AG10803 (cell line): Measurements from ENCODE around the gene SIPA1L2.

ENCODE experiments used
- DNase-seq: peaks from one replicate; pipeline ENCODE4 v3.0.0; 2010; ENCODE audit warnings: low read depth
- H3K4me3 ChIP-seq: 2 replicates; pipeline ENCODE4 v1.5.1; 2011; ENCODE audit warnings: mild to moderate bottlenecking, low read length, control low read depth
- TF ChIP-seq, protein P1 (sequence below): conservative IDR thresholded peaks from 2 replicates; pipeline ENCODE4 v1.5.1; 2011; ENCODE audit warnings: mild to moderate bottlenecking, low read length, control low read depth, inconsistent platforms

Gene SIPA1L2

DNA sequence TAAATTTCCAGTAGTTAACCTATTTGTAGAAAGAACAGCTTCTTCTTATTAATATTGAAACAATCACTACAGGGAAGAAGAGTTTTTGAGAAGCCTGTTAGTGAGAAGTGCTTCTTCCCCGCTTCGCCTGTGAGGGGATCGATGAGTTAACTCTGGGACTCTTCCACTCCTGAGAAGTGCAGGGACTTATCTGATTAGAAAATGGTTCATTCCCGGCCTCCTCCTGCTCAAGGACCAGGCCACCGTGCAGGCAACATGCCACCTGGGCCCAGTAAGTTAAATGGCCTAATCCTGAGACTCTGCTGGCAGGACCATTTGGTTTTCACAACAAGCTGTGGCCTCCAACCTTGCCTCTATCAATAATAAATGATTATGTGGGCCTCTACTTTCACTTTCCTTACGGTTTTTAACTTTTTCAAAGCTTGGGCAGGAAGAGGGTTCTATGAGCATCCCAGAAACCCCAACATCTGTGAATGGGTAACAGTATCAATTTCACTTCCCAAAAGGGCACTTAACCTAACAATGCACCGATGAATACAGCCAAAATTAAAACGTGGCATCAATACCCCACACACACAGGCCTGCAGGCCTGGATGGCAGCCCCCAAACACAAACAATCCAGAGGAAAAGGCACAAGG is 33.1 kb downstream of the SIPA1L2 start:
- DNase-seq = no peak
- H3K4me3 ChIP-seq = no peak overlapping the region
- TF ChIP-seq, protein P1, sequence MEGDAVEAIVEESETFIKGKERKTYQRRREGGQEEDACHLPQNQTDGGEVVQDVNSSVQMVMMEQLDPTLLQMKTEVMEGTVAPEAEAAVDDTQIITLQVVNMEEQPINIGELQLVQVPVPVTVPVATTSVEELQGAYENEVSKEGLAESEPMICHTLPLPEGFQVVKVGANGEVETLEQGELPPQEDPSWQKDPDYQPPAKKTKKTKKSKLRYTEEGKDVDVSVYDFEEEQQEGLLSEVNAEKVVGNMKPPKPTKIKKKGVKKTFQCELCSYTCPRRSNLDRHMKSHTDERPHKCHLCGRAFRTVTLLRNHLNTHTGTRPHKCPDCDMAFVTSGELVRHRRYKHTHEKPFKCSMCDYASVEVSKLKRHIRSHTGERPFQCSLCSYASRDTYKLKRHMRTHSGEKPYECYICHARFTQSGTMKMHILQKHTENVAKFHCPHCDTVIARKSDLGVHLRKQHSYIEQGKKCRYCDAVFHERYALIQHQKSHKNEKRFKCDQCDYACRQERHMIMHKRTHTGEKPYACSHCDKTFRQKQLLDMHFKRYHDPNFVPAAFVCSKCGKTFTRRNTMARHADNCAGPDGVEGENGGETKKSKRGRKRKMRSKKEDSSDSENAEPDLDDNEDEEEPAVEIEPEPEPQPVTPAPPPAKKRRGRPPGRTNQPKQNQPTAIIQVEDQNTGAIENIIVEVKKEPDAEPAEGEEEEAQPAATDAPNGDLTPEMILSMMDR = no peak

DNA sequence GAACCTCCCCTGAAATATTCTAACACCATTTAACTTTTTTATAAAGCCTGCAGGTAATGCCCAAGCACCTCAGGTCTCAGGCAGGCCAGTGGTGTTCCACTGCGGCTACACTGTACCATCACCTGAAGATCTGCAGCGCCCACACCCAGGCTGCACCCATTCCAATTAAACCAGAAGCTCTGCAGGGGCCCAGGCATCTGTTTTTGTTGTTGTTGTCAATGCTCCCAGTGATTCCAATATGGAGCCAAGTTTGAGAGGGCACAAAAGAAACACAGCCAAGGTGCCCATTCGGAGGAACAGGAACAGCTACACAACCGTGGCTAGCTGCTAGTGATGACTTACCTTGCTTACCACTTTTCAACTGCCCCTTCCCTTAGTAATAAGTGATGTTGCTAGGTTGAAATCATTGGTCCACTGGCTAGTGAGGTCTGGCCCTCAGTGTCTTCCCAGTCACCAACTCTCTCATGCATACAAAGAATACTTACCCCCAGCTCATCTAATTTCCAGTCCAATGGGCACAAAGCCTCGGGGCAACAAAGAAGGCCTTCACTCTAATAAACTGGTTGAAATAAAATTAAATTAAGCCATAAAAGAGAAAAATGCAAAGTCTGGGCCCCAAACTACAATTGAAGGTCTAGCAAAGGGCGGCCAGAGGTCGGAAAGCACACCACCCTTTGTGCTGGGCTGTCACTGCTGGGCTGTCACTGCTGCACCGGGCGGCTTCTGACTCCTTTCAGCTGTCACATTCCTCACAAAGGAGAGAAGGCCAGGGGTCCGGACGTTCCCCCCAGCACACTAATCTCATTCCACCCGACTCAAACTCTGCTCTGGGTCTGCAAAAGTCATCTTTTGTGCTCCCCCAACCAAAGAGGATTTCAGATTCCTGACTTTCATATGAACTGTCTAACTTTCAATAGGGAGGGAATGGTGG is 34.9 kb downstream of the SIPA1L2 start:
- TF ChIP-seq, protein P1 = no peak
- H3K4me3 ChIP-seq = no peak overlapping the region
- no peak for DNase-seq

DNA sequence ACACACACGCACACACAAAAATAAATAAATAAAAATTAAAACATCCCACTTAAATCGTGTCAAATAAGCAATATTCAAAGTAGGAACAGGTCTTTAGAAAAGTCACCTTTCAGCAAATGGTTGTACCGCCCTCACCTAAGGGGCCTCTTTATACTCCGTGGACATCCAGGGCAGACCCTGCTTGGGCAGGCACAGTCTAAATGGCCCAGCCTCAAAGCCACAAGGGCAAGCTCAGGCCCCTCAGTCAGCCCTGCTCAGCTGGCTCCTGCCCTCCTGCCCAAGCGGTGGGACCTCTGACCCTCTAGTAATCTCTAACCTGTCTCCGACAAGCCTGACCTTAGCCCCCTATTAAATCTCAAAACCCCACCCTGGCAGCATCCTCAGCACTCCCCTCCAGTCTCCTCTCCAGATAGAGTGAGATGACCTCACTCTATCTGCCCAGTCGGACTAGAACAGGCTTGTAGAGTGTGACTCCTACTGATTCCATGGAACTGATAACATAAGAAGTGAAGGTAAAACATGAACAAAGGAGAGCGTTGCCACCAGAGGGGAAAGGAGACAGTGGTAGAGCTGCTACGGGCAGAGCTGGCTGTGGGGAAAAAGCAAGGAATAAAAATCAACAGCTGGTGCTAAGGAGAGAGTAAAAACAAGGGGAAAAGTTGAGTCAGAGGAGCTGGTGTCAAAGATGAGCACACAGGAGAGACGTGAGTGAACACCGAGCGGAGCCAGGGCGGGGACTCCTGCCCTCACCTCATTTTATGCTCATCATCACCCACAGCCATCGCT is 36.0 kb downstream of the SIPA1L2 start:
- no peak overlapping the region for H3K4me3 ChIP-seq
- no peak for DNase-seq
- TF ChIP-seq, protein P1 = no peak

DNA sequence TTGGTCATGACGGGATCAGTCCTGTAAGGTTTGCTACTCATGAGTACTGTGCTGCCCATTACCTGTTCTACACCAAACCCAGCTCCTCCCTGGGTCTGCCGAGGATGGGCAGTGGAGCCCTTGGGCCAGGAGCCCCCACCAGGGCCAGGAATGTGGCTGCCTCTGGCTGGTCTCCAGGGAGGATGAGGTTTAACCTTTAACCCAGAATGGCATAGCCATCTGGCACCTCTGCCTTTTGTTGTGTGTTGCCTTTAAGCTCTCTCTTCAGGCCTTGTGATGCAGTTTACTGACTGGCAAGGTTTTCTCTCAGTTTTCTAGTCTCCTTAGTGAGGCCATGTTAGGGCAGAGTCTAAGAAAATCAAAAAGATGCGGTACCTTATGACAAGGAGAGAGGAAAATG is 38.6 kb downstream of the SIPA1L2 start:
- H3K4me3 ChIP-seq = no peak overlapping the region
- no peak for DNase-seq
- TF ChIP-seq, protein P1 = no peak

DNA sequence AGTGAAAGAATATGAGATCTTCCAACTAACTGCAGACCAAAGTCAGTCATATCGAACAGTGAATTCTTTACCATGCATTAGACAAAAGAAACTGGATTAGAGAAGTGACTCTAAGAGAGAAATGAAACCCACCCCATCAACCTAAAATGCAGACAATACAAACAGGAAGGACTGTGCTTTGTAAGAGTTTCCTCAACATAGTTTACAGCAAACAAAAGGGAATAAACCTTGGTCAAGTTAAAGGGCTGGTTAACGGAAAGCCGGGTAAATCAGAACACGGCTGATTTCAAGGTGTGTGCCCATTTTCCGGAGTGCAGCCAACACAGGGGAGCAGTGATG is 39.2 kb downstream of the SIPA1L2 start:
- TF ChIP-seq, protein P1 = no peak
- H3K4me3 ChIP-seq = no peak overlapping the region
- DNase-seq = no peak

DNA sequence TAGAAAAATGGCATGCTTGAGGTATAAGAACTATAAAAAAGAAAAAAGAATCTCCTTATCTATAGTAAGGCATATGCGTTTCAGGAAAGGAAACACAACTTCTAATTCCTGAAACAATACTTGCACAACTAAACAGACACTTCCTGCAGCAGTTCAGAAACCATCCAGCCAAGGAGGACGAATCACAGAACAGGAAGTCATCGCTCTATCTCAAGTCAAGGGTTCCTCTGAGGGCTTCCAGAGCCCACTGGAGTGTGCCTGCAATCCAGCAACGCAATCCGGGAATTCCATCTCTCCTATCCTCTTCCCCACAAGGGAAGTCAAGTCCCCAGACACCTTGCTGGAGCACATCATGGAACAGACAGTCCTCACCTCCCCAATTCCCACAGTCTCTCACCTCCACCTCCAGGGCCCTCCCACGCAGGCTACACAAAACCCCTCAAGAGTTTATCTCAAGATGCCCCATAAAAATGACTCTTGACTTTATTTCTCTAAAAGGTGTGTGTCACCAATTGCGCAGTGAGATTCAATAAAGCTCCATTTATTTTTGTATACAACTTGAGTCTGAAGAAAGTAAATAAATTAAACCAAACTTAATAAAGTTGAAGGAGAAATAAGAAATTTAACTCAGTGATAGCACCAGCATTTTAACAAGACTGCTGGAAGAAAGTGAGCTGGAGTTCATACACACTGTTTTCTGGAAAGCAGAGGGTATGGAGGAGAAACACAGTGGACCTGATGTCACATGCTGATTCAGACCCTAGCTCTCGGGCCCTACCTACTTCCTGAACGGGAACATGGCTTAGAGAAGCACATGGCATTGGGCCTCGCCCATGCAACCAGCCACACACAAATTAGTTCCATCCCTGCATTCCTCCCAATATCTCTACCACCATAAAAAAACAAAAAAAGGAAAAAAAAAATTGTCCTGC is 39.9 kb downstream of the SIPA1L2 start:
- H3K4me3 ChIP-seq = no peak overlapping the region
- DNase-seq = peak; percentile 33
- TF ChIP-seq, protein P1 = no peak
